ENCODE measurements around the gene POU3F1. TPM values are rescaled to one million over a fixed set of nuclear protein-coding genes. Genes with fewer than 3 reads are reported as not detected.
A peak's percentile ranks its signal among the peaks of the same experiment; 100 is the strongest.

The POU3F1 gene
- 0.40 TPM in 1 of 2 replicates, not detected in the other for total RNA-seq (2013; cell fraction: nucleolus; rRNA removed)
- total RNA-seq (2014; rRNA removed), result 0.23 and 0.38 TPM in 2 replicates
- 0.09 and 0.14 TPM in 2 replicates for total RNA-seq (2014; rRNA removed; fragmentation: Illumina TruSeq; extraction: Trizol)
- 0.38 and 0.53 TPM in 2 replicates for total RNA-seq (2021)
- polyA plus RNA-seq (2011; ENCODE audit: low read depth), result not detected
- 0.10 TPM in 1 of 2 replicates, not detected in the other for polyA plus RNA-seq (2011; rRNA removed)
- polyA plus RNA-seq (2011; cell fraction: cytosol; rRNA removed), result 0.13 TPM in 2 replicates
- polyA plus RNA-seq (2011; cell fraction: nucleus; rRNA removed), result 0.34 and 0.53 TPM in 2 replicates
- 0.06 and 0.07 TPM in 2 replicates for polyA plus RNA-seq (2012)
- polyA plus RNA-seq (2014; fragmentation: Illumina TruSeq; extraction: Trizol), result 0.09 and 0.13 TPM in 2 replicates
- under 1 TPM in 1 of 2 experiments, not detected in 1; 0.04 TPM for polyA plus RNA-seq (2014; fragmentation: Nextera tagmentation; extraction: Ambion mirVana)
- polyA plus RNA-seq (2014; rRNA removed), result 0.15 and 0.53 TPM in 2 replicates
- not detected for polyA plus RNA-seq (2016; fragmentation: Nextera tagmentation; extraction: Ambion mirVana)
- polyA minus RNA-seq (2011; rRNA and poly(A)+ RNA removed), result not detected in 2 replicates
- 0.42 TPM in 1 of 2 replicates, not detected in the other for polyA minus RNA-seq (2011; cell fraction: cytosol; rRNA and poly(A)+ RNA removed)
- polyA minus RNA-seq (2011; cell fraction: nucleus; rRNA and poly(A)+ RNA removed), result 0.24 and 0.38 TPM in 2 replicates
- percentile 39 among the genes with signal in this experiment for Bru-seq, nascent RNA
- percentile 35 among the genes with signal in this experiment for BruChase-seq, experiment 1, labeled RNA remaining after a 6-hour chase
- BruChase-seq, experiment 2, labeled RNA remaining after a 2-hour chase, result percentile 41 among the genes with signal in this experiment
- long read RNA-seq, experiment 1, result 0 reads
- long read RNA-seq, experiment 2, result 0 reads

- in situ Hi-C loops (cut with MboI), result loop anchor here (25.0 kb wide), 1 partner anchor 541 kb away; no protein-coding TSS in a partner anchor
- peak within 1 kb of the TSS; percentile 64 for H2AFZ ChIP-seq (ENCODE audit: control insufficient read depth, low read depth, low read length)
- H3K9me3 ChIP-seq (replicated peaks; ENCODE audit: control insufficient read depth, insufficient read depth, low read length), result no peaks in the 10 kb centered on the region
- WGBS (ENCODE audit: insufficient coverage, insufficient replicate concordance, low lambda C conversion rate, missing lambda C conversion rate), result 0% methylated on average over 23 of the region's 92 CpGs
- ATAC-seq, result no peak
- ChIA-PET CTCF (interaction anchor here (0.6 to 11.0 kb wide), 8 partner anchors 8 to 810 kb away, joined by 3 to 179 read pairs (median 4); no protein-coding TSS in a partner anchor), SMC1A (ENCODE audit: uncharacterized antibody, unreplicated experiment) (interaction anchor here (0.7 to 23.8 kb wide), 6 partner anchors 9 to 25 kb away, joined by 3 to 316 read pairs (median 4); no protein-coding TSS in a partner anchor), RAD21 (ENCODE audit: unreplicated experiment) (interaction anchor here (0.6 to 3.4 kb wide), 11 partner anchors 14 to 773 kb away, joined by 3 to 28 read pairs (median 3); no protein-coding TSS in a partner anchor), POLR2A (interaction anchor here (0.6 to 1.6 kb wide), 7 partner anchors 10 to 25 kb away, joined by 3 to 5 read pairs (median 4); no protein-coding TSS in a partner anchor)
- no peak for FAIRE-seq
- DNase-seq (ENCODE audit: low read depth, low spot score), result no peak
- H4K20me1 ChIP-seq (ENCODE audit: control insufficient read depth, insufficient read depth), result no peaks in the 10 kb centered on the region; the same call in 1 of the 2 replicates
- H3K9ac ChIP-seq (ENCODE audit: control insufficient read depth, insufficient read depth, low read length), result no peak within 1 kb of the TSS
- peak within 1 kb of the TSS; percentile 57; the same call in 1 of the 2 replicates for H3K4me3 ChIP-seq
- H3K36me3 ChIP-seq (ENCODE audit: control insufficient read depth in 2 of 2, insufficient read depth in 2 of 2, low read length in 1 of 2), result no peaks in the 10 kb centered on the region
- BruUV-seq (replicated peaks), result no TSS peak
- no peaks in the 10 kb centered on the region for H3K79me2 ChIP-seq (ENCODE audit: control insufficient read depth, insufficient read depth, low read length)
- intact Hi-C loops (cut with micrococcal nuclease; ENCODE audit: unreplicated experiment), result no loop called here
- no peak within 1 kb of the TSS for H3K27ac ChIP-seq (ENCODE audit: control insufficient read depth, insufficient read depth)
- H3K27me3 ChIP-seq (replicated peaks in 1 of 2; ENCODE audit: control insufficient read depth in 2 of 2, insufficient read depth in 2 of 2, low read length in 1 of 2), result peaks cover 9 to 13% of the 10 kb centered on the region in 2 experiments
- peaks cover 15% of the 10 kb centered on the region for H3K4me1 ChIP-seq (ENCODE audit: control insufficient read depth, insufficient read depth, low read length)
- TF ChIP-seq BACH1 (IDR thresholded peaks at IDR 0.05; ENCODE audit: borderline replicate concordance) (peak; percentile 86; the same call in 1 of the 2 replicates), GATAD2B (conservative IDR thresholded peaks at IDR 0.05; ENCODE audit: low read depth) (peak; percentile 54), NFYA (IDR thresholded peaks at IDR 0.05; ENCODE audit: borderline replicate concordance, low read depth, low read length) (no peak), SUZ12 (IDR thresholded peaks at IDR 0.05; ENCODE audit: unreplicated experiment) (peak; percentile 55), LARP7 (IDR thresholded peaks at IDR 0.05) (peak; percentile 35; the same call in 1 of the 2 replicates), RB1 (IDR thresholded peaks at IDR 0.05; ENCODE audit: borderline replicate concordance) (0 out of 2 replicates have a peak, but pooled peaks have one; percentile 20), KDM1A (IDR thresholded peaks at IDR 0.05; ENCODE audit: borderline replicate concordance) (no peak), IKZF1 (conservative IDR thresholded peaks at IDR 0.05) (peak; percentile 37)
- peak within 1 kb of the TSS; percentile 94 for H3K4me2 ChIP-seq (ENCODE audit: control insufficient read depth, insufficient read depth)
Measured at GRCh38 chr1:38046333-38046883, at the start of gene POU3F1. TSS of gene POU3F1 (minus strand) at chr1:38046793. CDS start at chr1:38046743, 50 bp downstream.

All from GM12878 (cell line).